ENCODE measurements around the gene BRINP1. TPM values are rescaled to one million over a fixed set of nuclear protein-coding genes. Genes with fewer than 3 reads are reported as not detected.

Gene BRINP1
- total RNA-seq, 1 experiment from 2014 or later = not detected

DNA sequence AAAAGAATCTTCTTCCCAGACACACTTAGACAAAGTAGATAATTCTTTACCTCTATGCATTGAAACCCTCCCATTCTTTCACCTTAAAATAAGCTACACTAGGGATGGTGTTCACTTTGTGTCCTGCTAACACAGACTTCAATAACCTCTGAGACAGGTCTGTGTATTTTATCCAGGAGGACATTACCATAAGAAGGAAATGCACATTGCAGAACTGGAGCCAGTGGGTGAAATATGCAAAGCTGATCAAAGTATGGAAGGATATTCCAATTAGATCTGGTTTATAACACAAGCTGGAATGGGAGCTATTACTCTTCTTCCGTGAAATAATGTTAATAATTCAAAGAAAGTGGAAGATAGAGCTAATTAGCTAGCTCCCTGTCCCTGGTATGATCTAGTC is 204.1 kb downstream of the BRINP1 start:
- Histone ChIP-seq H3K36me3 (ENCODE audit: low read depth) (no peaks in the 10 kb centered on the region), H3K27ac (no peak overlapping the region), H3K9me3 (ENCODE audit: insufficient read depth, low read depth) (no peaks in the 10 kb centered on the region), H3K27me3 (ENCODE audit: insufficient read depth, low read depth) (peaks cover 28% of the 10 kb centered on the region; the same call in 1 of the 2 replicates), H3F3A (ENCODE audit: insufficient read depth, low read depth) (no peaks in the 10 kb centered on the region), H3K4me2 (no peak overlapping the region), H3K79me2 (ENCODE audit: low read depth) (no peaks in the 10 kb centered on the region), H3K4me1 (replicated peaks; ENCODE audit: insufficient read depth) (no peaks in the 10 kb centered on the region), H3K4me3 (no peak overlapping the region), H4K20me1 (ENCODE audit: insufficient read depth) (no peaks in the 10 kb centered on the region), H2AFZ (no peak overlapping the region), H3K9me2 (ENCODE audit: insufficient read depth) (no peaks in the 10 kb centered on the region)
- ChIA-PET POLR2A (ENCODE audit: unreplicated experiment) (interaction anchor here (0.7 kb wide), 1 partner anchor 62 kb away, joined by 3 read pairs; no protein-coding TSS in a partner anchor), CTCF (no interaction called here)
- intact Hi-C loops (cut with micrococcal nuclease; ENCODE audit: unreplicated experiment) = no loop called here
- no TSS peak for BruUV-seq (replicated peaks)
- no peak for DNase-seq
- TF ChIP-seq EZH2 (IDR thresholded peaks at IDR 0.05; ENCODE audit: low read depth) = no peak
- TF ChIP-seq, protein P1, sequence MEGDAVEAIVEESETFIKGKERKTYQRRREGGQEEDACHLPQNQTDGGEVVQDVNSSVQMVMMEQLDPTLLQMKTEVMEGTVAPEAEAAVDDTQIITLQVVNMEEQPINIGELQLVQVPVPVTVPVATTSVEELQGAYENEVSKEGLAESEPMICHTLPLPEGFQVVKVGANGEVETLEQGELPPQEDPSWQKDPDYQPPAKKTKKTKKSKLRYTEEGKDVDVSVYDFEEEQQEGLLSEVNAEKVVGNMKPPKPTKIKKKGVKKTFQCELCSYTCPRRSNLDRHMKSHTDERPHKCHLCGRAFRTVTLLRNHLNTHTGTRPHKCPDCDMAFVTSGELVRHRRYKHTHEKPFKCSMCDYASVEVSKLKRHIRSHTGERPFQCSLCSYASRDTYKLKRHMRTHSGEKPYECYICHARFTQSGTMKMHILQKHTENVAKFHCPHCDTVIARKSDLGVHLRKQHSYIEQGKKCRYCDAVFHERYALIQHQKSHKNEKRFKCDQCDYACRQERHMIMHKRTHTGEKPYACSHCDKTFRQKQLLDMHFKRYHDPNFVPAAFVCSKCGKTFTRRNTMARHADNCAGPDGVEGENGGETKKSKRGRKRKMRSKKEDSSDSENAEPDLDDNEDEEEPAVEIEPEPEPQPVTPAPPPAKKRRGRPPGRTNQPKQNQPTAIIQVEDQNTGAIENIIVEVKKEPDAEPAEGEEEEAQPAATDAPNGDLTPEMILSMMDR (conservative IDR thresholded peaks at IDR 0.05) = no peak

DNA sequence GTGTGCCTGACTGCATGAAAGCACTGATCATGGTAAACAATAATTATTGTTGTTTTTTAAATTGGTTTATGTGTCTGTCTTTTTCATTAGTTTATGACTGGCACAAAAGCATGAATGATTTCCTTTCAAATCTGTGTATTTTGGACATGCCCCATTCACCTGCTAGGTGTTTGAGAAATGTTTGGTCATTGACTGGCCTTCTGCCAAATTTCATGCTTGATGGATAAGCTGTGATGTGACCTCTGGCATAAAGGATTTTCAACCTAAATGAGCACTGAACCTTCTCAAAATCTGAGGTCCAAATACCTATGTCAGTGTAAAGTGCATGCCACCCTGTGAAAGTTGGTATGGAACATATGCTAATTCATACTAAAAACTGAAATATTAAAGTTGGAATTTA is 204.5 kb downstream of the BRINP1 start:
- ChIA-PET POLR2A (ENCODE audit: unreplicated experiment) (no interaction called here), CTCF (no interaction called here)
- H3K4me3 ChIP-seq = no peak overlapping the region
- no peaks in the 10 kb centered on the region for H3K4me1 ChIP-seq (replicated peaks; ENCODE audit: insufficient read depth)
- no peaks in the 10 kb centered on the region for H3F3A ChIP-seq (ENCODE audit: insufficient read depth, low read depth)
- intact Hi-C loops (cut with micrococcal nuclease; ENCODE audit: unreplicated experiment) = no loop called here
- no peak overlapping the region for H3K27ac ChIP-seq
- peaks cover 28% of the 10 kb centered on the region; the same call in 1 of the 2 replicates for H3K27me3 ChIP-seq (ENCODE audit: insufficient read depth, low read depth)
- DNase-seq = no peak
- no peak overlapping the region for H2AFZ ChIP-seq
- no peaks in the 10 kb centered on the region for H3K36me3 ChIP-seq (ENCODE audit: low read depth)
- H3K4me2 ChIP-seq = no peak overlapping the region
- TF ChIP-seq, protein P1 (conservative IDR thresholded peaks at IDR 0.05) = no peak
- TF ChIP-seq EZH2 (IDR thresholded peaks at IDR 0.05; ENCODE audit: low read depth) = no peak
- no TSS peak for BruUV-seq (replicated peaks)
- H4K20me1 ChIP-seq (ENCODE audit: insufficient read depth) = no peaks in the 10 kb centered on the region
- H3K9me3 ChIP-seq (ENCODE audit: insufficient read depth, low read depth) = no peaks in the 10 kb centered on the region
- H3K9me2 ChIP-seq (ENCODE audit: insufficient read depth) = no peaks in the 10 kb centered on the region
- H3K79me2 ChIP-seq (ENCODE audit: low read depth) = no peaks in the 10 kb centered on the region

DNA sequence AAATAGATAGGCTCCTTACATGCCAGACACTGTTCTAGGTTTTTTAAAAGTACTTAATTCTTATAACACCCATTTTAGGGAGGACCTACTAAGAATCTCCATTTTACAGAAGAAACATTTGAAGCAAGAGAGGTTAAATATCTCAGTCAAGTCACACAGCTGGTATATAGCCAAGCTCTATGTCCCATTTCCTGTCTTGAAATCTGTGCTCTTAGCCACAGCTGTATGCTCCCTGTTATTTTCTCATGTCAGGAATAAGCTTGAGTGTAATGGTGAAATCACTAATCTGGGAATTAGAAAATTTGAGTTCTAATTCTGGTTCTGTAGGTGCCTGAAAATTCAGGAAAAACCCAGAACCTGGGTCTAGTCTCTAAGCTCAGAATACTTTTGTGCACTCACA is 208.7 kb downstream of the BRINP1 start:
- DNase-seq = no peak
- CTCF ChIA-PET = no interaction called here
- intact Hi-C loops (cut with micrococcal nuclease; ENCODE audit: unreplicated experiment) = no loop called here
- no peaks in the 10 kb centered on the region for H4K20me1 ChIP-seq (ENCODE audit: insufficient read depth)
- H3K36me3 ChIP-seq (ENCODE audit: low read depth) = no peaks in the 10 kb centered on the region
- no TSS peak for BruUV-seq (replicated peaks)
- H2AFZ ChIP-seq = no peak overlapping the region
- H3K27me3 ChIP-seq (ENCODE audit: insufficient read depth, low read depth) = no peaks in the 10 kb centered on the region
- no peaks in the 10 kb centered on the region for H3K9me2 ChIP-seq (ENCODE audit: insufficient read depth)
- H3K4me2 ChIP-seq = no peak overlapping the region
- TF ChIP-seq EZH2 (IDR thresholded peaks at IDR 0.05; ENCODE audit: low read depth) = no peak
- TF ChIP-seq, protein P1 (conservative IDR thresholded peaks at IDR 0.05) = no peak
- no peaks in the 10 kb centered on the region for H3K9me3 ChIP-seq (ENCODE audit: insufficient read depth, low read depth)
- H3K4me1 ChIP-seq (replicated peaks; ENCODE audit: insufficient read depth) = no peaks in the 10 kb centered on the region
- H3F3A ChIP-seq (ENCODE audit: insufficient read depth, low read depth) = no peaks in the 10 kb centered on the region
- H3K79me2 ChIP-seq (ENCODE audit: low read depth) = no peaks in the 10 kb centered on the region
- H3K4me3 ChIP-seq = no peak overlapping the region
- POLR2A ChIA-PET (ENCODE audit: unreplicated experiment) = no interaction called here
- no peak overlapping the region for H3K27ac ChIP-seq
